Kidney tubule cell (primary cell): ENCODE data around the gene ALOX5.
A peak's percentile ranks its signal among the peaks of the same experiment; 100 is the strongest.
"Not testable (repeated sequence)": the region's sequence is repeated elsewhere in the genome, so short reads cannot be mapped to it uniquely, and the experiment has no call there.

Experiments
- DNase-seq: peaks from one replicate; pipeline ENCODE4 v3.0.0-alpha.2; 2018; ENCODE audit warnings: low spot score

Gene ALOX5

DNA sequence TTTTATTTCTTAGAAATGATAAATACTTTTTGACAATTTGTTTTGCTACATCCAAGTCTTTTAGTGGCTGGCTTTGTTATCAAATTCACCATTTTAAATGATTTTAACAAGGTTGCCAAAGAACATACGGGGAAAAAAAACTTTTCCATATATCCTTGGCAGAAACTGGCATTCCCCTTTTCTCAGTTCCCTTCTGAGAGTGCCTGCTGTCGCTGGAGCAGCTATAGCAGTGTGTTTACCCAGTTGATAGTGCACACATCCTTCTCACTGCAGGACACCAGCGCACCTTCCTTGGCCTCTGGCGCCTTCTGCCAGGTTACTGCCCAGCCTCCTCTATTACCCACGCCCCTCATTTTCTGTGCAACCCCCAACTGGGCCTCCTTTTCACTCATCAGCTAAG is 94.1 kb downstream of the ALOX5 start:
- DNase-seq = no peak

DNA sequence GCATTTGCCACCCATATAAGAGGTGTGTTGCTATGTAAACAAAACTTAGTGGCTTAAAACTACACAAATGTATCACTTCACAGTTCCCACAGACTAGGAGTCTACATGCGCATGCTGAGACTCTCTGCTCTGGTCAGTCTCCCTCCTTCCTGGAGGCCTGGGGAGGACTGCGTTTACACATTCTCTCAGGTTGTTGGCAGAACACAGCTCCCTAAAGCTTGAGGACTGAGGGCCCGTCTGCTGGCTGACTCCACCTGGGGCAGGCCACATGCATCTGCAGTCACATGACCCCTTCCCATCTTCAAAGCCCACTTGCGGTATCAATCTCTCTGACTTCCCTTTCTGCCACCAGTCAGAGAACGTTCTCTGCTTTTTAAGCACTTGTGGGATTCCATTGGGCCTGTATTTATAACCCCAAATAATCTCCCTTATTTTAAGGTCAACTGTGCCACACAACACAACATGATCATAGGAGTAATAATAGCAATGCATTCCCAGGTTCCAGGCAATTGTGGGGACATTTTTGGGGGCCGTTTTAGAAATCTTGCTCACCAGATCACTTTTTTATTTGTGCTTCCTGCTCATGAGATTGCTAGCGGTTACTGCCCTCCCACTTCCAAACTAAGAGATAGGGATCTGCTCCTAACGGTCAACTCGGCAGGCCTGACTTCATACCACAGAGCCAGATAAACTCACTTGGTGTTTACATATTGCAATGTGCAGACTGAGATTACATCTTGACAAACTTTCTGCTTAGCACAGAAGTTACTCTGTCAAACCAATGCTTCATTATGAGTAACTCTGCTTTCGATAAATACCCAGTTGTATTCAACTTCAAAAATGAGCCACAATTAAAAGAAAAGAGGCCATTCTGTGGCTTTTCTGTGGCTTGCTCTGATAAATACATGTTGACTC is 96.3 kb downstream of the ALOX5 start:
- no peak for DNase-seq

DNA sequence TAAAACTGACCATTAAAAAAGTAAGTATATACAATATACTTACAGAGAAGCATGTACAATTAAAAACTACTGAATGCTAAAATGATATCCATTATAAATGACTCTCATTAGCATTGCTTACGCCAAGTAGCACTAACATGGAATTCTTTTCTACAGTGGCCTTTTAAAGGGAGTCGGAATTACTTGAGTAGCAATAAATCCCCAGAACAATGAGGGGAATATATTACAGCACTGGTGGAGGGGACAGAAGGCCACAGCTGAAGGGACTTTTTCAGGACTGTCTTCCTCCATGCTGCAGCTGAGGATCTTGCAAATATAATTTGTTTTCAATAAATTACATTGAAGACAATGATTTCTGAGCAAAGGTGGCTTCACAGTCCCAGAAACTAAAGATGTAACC is 97.0 kb downstream of the ALOX5 start:
- no peak for DNase-seq

DNA sequence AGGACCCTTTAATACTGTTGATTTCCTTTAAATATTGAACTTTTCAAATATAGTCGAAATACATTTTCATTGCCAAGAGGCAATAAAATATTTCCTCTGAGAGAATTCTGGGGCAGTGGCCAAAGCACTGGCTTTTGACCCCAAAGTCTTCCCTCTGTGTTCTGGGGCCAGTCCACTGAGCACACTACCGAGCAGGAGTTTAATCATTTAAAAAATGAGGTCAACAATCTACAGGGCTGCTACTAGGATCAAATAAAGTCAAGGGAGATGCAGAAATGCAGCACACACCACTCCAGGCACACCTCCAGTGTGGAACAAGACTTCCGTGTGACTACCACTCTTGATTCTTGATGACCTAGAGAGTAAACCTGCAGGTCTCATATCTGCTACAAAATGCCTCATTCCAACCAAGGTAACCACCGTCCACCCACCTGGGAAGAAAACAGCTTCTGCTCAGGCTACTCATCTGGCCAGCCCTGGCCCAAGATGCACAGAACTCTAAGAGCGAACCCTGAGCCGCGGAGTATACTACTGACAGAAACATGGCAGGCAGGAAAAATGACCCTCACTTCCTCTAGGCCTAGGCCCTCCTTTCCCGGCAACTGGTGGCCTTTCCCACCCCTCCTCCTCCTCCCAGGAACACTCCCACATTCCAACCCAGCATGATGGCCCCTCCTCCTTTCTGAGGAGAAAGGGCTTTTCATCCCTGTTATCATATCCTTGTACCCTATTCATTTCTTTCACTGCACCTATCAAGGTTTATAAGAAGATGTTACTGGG is 97.7 kb downstream of the ALOX5 start:
- DNase-seq = peak; percentile 30

DNA sequence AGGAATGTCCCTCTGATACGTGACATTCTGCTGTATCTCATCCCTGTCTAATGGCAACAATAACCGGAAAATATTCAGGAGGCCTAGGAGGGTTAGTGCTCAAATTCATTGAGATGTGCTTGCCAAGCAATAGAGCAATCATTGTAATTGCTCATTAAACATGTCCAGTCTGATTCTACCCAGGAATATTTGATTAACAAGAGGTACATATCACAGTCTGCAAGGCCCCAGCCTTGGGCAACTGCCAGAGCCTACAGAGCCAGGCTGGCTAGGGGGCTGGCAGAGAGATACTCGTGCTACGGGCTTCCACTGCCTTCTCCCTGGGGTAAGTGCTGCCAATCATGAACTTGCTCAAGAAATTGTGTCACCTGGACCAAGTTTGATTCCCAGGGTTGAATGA is 99.1 kb downstream of the ALOX5 start:
- no peak for DNase-seq

DNA sequence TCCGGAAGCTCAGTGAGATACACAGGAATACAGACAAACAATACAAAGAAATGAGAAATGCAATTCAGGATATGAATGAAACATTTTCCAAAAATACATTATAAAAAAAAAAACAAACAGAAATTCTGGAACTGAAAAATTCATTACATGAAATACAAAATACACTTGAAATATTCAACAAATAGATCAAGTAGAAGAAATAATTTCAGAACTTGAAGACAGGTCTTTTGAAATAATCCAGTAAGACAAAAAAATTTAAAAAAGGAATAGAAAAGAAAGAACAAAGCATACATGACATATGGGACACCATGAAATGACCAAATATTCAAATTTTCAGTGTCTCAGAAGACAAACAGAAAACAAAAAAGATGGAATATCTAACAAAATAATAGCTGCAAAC is 102.5 kb downstream of the ALOX5 start:
- no peak for DNase-seq

DNA sequence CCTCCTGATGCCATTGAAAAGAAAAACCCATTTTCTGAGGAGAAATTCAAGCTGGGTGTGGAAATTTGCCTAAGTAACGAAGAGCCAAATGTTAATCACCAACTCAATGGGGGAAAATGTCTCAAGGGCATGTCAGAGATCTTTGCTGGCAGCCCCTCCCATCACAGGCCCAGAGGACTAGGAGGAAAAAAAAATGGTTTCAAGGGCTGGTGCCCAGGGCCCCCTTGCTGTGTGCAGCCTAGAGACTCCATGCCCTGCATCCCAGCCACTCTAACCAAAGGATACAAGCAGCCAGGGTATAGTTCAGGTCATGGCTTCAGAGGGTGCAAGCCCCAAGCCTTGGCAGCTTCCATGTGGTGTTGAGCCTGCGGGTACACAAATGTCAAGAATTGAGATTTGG is 106.3 kb downstream of the ALOX5 start:
- DNase-seq = no peak

DNA sequence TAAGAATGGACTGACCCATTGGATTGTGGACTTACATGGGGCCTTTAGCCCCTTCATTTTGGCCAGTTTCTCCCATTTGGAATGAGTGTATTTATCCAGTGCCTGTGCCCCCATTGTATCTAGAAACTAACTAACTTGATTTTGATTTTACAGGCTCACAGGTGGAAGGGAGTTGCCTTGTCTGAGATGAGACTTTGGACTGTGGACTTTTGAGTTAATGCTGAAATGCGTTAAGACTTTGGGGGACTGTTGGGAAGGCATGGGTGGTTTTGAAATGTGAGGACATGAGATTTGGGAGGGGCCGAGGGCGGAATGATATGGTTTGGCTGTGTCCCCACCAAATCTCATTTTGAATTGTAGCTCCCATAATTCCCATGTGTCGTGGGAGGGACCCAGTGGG is 107.1 kb downstream of the ALOX5 start:
- DNase-seq = not testable (repeated sequence)

DNA sequence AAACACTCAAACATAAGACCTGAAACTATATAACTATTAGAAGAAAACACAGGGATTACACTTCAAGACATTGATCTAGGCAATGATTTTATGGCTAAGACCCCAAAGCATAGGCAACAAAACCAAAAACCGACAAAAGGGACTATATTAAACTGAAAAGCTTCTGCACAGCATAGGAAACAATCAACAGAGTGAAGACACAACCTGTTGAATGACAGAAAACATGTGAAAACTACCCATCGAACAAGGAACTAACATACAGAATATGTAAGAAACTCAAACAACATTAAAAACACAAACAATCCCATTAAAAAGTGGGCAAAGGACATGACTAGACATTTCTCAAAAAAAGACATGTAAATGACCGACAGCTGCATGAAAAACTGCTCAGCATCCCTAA is 109.0 kb downstream of the ALOX5 start:
- DNase-seq = no peak

DNA sequence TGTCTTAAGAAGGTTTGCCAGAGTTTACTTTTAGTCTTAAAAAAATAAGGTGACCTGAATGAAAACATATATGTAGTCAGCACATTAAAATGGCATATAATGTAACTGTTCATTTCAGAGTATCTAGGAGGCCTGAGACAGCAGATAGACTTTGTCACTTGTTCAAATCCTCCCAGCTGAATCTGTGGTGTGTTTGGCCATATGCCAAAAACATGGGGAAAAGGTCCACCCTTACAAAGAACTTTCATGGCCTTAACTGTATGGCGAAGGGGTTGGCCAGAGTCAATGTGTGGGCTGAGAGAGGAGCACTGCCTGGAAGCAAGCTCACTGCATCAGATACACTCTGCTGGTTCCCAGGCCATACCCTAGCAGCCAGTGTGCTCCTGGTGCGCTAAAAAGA is 113.7 kb downstream of the ALOX5 start:
- no peak for DNase-seq

DNA sequence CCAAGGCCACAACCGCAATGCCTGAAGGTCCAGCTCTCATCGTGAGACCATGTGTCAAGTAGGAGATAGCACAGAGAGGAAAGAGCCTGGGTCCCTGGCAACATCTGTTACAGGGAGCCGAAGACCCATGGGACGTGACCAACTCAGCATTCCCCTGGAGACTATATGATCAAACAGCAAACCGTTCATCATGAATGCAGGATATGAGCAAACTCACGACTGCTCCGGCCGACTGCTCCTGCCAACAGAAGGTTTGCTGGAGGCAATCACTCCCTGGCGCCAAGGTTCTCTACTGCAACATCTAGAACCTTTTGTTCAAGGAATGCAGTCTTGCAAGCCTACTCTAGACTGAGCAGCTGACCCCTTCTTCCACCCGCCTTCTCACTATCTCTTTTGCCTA is 114.3 kb downstream of the ALOX5 start:
- no peak for DNase-seq

DNA sequence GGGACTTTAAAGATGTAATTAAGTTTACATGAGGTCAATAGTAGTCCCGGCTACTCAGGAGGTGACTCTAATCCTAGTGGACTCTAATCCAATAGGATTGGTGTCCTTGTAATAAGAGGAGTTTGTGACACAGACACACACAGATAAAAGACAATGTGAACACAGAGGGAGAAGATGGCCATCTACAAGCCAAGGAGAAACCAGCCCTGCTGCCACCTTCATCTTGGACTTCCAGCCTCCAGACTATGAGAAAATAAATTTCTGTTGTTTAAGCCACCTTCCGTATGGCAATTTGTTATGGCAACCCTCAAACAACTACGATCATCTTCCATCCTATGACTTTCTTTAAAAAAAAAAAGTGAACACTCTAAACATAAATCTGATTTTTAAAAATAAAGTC is 116.3 kb downstream of the ALOX5 start:
- DNase-seq = no peak

DNA sequence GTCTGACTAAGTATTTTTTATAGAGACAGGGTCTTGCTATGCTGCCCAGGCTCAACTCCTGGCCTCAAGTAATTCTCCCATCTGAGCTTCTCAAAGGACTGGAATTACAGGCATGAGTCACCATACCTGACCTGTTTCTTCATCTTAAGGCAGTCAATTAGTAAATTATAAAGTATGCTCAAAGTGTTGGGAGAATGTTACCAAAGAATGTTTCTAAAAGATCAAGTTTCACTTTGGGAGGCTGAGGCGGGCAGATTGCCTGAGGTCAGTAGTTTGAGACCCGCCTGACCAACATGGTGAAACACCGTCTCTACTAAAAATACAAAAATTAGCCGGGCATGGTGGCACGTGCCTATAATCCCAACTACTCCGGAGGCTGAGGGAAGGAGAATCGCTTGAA is 117.0 kb downstream of the ALOX5 start:
- DNase-seq = peak; percentile 23
